Measurements from ENCODE around the gene AFF2. TPM values are rescaled to one million over a fixed set of nuclear protein-coding genes. Genes with fewer than 3 reads are reported as not detected.

Gene AFF2
- total and polyA plus RNA-seq, 2 donors (not counting 3 experiments of a cell fraction or from before 2014, with no cell fraction given): 0.03 to 0.07 TPM

DNA sequence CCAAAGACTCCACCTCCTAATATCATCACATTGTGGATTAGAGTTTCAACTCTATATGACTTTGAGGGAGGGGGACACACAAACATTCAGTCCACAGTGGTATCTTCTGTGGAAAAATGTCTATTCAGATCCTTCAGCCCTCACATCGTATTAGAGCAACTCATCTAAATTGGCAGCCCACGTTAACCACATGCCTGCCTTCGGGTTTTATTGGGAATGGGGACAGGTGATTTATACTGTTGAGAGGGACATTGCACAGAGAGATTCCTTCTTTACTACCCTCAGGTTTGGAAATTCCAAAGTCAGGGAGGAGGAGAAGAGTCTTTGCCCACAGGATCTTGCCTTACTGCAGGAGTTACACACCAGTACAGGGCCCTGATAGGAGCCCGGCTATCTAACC, 372.5 kb downstream of the AFF2 start:
- H3K4me1 ChIP-seq (ENCODE audit: control insufficient read depth, extremely low read depth, insufficient read depth, low read length): peaks cover 1% of the 10 kb centered on the region
- no TSS peak for BruUV-seq (replicated peaks)
- ChIA-PET POLR2A (no interaction called here), CTCF (no interaction called here)
- dilution Hi-C loops (cut with MboI; ENCODE audit: extremely low pct_ligation_motif_present, low sequenced_read_pairs) (no loop called here), intact Hi-C loops (cut with micrococcal nuclease) (no loop called here)
- H3K27me3 ChIP-seq (ENCODE audit: control insufficient read depth in 2 of 2, insufficient read depth in 2 of 2, low read length in 2 of 2): no peaks in the 10 kb centered on the region
- no peaks in the 10 kb centered on the region for H3K79me2 ChIP-seq (ENCODE audit: control insufficient read depth, insufficient read depth, low read length)
- no peak overlapping the region for H3K4me2 ChIP-seq (ENCODE audit: insufficient read depth, low read length)
- no peaks in the 10 kb centered on the region for H4K20me1 ChIP-seq (replicated peaks; ENCODE audit: control insufficient read depth, extremely low read depth, insufficient read depth, low read length)
- TF ChIP-seq MYC (IDR thresholded peaks at IDR 0.05; ENCODE audit: low read depth, low read length) (no peak), POLR2A (IDR thresholded peaks at IDR 0.05; ENCODE audit: low read depth, low read length) (no peak), POLR2AphosphoS5 (IDR thresholded peaks at IDR 0.05; ENCODE audit: insufficient read depth, low read depth, low read length) (no peak), FOS (IDR thresholded peaks at IDR 0.05; ENCODE audit: borderline replicate concordance, insufficient read depth, low read length) (no peak), EZH2 (IDR thresholded peaks at IDR 0.05; ENCODE audit: borderline replicate concordance, low read depth, low read length, severe bottlenecking) (no peak), GATA2 (IDR thresholded peaks at IDR 0.05; ENCODE audit: insufficient read depth, insufficient read length, low read depth, low read length) (no peak), JUN (IDR thresholded peaks at IDR 0.05; ENCODE audit: borderline replicate concordance, insufficient read depth, insufficient read length, low read depth) (no peak)
- TF ChIP-seq, protein P1, sequence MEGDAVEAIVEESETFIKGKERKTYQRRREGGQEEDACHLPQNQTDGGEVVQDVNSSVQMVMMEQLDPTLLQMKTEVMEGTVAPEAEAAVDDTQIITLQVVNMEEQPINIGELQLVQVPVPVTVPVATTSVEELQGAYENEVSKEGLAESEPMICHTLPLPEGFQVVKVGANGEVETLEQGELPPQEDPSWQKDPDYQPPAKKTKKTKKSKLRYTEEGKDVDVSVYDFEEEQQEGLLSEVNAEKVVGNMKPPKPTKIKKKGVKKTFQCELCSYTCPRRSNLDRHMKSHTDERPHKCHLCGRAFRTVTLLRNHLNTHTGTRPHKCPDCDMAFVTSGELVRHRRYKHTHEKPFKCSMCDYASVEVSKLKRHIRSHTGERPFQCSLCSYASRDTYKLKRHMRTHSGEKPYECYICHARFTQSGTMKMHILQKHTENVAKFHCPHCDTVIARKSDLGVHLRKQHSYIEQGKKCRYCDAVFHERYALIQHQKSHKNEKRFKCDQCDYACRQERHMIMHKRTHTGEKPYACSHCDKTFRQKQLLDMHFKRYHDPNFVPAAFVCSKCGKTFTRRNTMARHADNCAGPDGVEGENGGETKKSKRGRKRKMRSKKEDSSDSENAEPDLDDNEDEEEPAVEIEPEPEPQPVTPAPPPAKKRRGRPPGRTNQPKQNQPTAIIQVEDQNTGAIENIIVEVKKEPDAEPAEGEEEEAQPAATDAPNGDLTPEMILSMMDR (IDR thresholded peaks at IDR 0.05; ENCODE audit: extremely low read depth in 1 of 2, insufficient read depth in 1 of 2, low read depth in 1 of 2, low read length in 2 of 2): no peak
- TF ChIP-seq, protein P2, sequence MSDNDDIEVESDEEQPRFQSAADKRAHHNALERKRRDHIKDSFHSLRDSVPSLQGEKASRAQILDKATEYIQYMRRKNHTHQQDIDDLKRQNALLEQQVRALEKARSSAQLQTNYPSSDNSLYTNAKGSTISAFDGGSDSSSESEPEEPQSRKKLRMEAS (IDR thresholded peaks at IDR 0.05; ENCODE audit: insufficient read depth, insufficient read length): no peak
- DNase-seq (ENCODE audit: low read depth, low spot score): no peak
- H3K4me3 ChIP-seq (replicated peaks in 1 of 3; ENCODE audit: insufficient read depth in 1 of 3, low read depth in 1 of 3, low read length in 3 of 3): no peak overlapping the region
- FAIRE-seq: no peak
- no peaks in the 10 kb centered on the region for H3K9me3 ChIP-seq (replicated peaks; ENCODE audit: control insufficient read depth, insufficient read depth, low read length)
- H2AFZ ChIP-seq (ENCODE audit: low read depth, low read length): no peak overlapping the region
- H3K27ac ChIP-seq (ENCODE audit: insufficient read depth, low read depth, low read length): no peak overlapping the region
- H3K9ac ChIP-seq (replicated peaks; ENCODE audit: extremely low read depth, insufficient read depth, low read length): no peak overlapping the region
- no peaks in the 10 kb centered on the region for H3K36me3 ChIP-seq (ENCODE audit: control insufficient read depth in 2 of 2, extremely low read depth in 1 of 2, insufficient read depth in 2 of 2, low read length in 2 of 2)
- H3K9me1 ChIP-seq (replicated peaks; ENCODE audit: control insufficient read depth, extremely low read depth, insufficient read depth, low read length): no peaks in the 10 kb centered on the region

Data from endothelial cell of umbilical vein (primary cell).